CD4-positive, alpha-beta T cell treated with Interleukin-12 subunit alpha and Interleukin-12 subunit beta, for 1 hour (primary cell): ENCODE results near the gene UNC80.

Source experiments
- DNase-seq: peaks from one replicate; pipeline ENCODE4 v3.0.0-alpha.2; 2020

UNC80 gene

GRCh38 chr2:209817844-209818271, 46.2 kb downstream of the UNC80 start:
- DNase-seq: no peak

- DNase-seq: no peak
Observed at GRCh38 chr2:209818939-209819338, 47.3 kb downstream of the UNC80 start.

- DNase-seq: no peak
Observed at GRCh38 chr2:209821806-209822205, 50.2 kb downstream of the UNC80 start.

GRCh38 chr2:209823484-209823883, 51.9 kb downstream of the UNC80 start:
- no peak for DNase-seq

- DNase-seq: no peak
Observed at GRCh38 chr2:209824391-209824790, 52.8 kb downstream of the UNC80 start.

GRCh38 chr2:209830722-209831465, 59.3 kb downstream of the UNC80 start:
- DNase-seq: no peak

GRCh38 chr2:209834767-209835166, 63.1 kb downstream of the UNC80 start:
- no peak for DNase-seq

- DNase-seq: no peak
Observed at GRCh38 chr2:209840434-209840833, 68.8 kb downstream of the UNC80 start.

GRCh38 chr2:209845666-209846065, 74.0 kb downstream of the UNC80 start:
- no peak for DNase-seq

- no peak for DNase-seq
Observed at GRCh38 chr2:209864716-209865295, 93.2 kb downstream of the UNC80 start.

- DNase-seq: no peak
Observed at GRCh38 chr2:209868271-209868994, 96.8 kb downstream of the UNC80 start.

- DNase-seq: no peak
Observed at GRCh38 chr2:209870067-209870466, 98.4 kb downstream of the UNC80 start.

GRCh38 chr2:209872675-209873074, 101.0 kb downstream of the UNC80 start:
- no peak for DNase-seq

GRCh38 chr2:209875270-209875669, 103.6 kb downstream of the UNC80 start:
- DNase-seq: no peak

GRCh38 chr2:209876211-209876610, 104.6 kb downstream of the UNC80 start:
- DNase-seq: no peak

GRCh38 chr2:209878701-209879100, 107.1 kb downstream of the UNC80 start:
- DNase-seq: no peak

GRCh38 chr2:209900638-209901037, 129.0 kb downstream of the UNC80 start:
- DNase-seq: no peak

- DNase-seq: no peak
Observed at GRCh38 chr2:209901172-209901571, 129.5 kb downstream of the UNC80 start.

GRCh38 chr2:209905691-209906090, 134.1 kb downstream of the UNC80 start:
- no peak for DNase-seq

GRCh38 chr2:209907746-209908145, 136.1 kb downstream of the UNC80 start:
- DNase-seq: no peak

- no peak for DNase-seq
Observed at GRCh38 chr2:209908511-209908910, 136.9 kb downstream of the UNC80 start.

- no peak for DNase-seq
Observed at GRCh38 chr2:209911486-209911885, 139.9 kb downstream of the UNC80 start.

GRCh38 chr2:209913786-209914345, 142.2 kb downstream of the UNC80 start:
- no peak for DNase-seq
